IMR-90 (cell line): Measurements from ENCODE around the gene ZNF263.

Source experiments
- CEBPB ChIP-seq: IDR thresholded peaks from 2 replicates; pipeline ENCODE4 v1.6.1; 2012; ENCODE audit warnings: low read depth, low read length, improper control_type of control experiment
- RAD21 ChIP-seq: IDR thresholded peaks from 2 replicates; pipeline ENCODE4 v1.6.1; 2012; ENCODE audit warnings: low read length, improper control_type of control experiment
- TF ChIP-seq, protein P1 (sequence below): conservative IDR thresholded peaks from 2 replicates; pipeline ENCODE4 v1.5.1; 2012; ENCODE audit warnings: mild to moderate bottlenecking, low read depth, low read length, improper control_type of control experiment

GRCh38 chr16:3311496-3311895 is 28.2 kb downstream of the ZNF263 start:
- TF ChIP-seq RAD21 (no peak), CEBPB (no peak)
- TF ChIP-seq, protein P1, sequence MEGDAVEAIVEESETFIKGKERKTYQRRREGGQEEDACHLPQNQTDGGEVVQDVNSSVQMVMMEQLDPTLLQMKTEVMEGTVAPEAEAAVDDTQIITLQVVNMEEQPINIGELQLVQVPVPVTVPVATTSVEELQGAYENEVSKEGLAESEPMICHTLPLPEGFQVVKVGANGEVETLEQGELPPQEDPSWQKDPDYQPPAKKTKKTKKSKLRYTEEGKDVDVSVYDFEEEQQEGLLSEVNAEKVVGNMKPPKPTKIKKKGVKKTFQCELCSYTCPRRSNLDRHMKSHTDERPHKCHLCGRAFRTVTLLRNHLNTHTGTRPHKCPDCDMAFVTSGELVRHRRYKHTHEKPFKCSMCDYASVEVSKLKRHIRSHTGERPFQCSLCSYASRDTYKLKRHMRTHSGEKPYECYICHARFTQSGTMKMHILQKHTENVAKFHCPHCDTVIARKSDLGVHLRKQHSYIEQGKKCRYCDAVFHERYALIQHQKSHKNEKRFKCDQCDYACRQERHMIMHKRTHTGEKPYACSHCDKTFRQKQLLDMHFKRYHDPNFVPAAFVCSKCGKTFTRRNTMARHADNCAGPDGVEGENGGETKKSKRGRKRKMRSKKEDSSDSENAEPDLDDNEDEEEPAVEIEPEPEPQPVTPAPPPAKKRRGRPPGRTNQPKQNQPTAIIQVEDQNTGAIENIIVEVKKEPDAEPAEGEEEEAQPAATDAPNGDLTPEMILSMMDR, result no peak
